Heart right ventricle (tissue), 16 donors: ENCODE results near the gene EEA1. TPM values are rescaled to one million over a fixed set of nuclear protein-coding genes. Genes with fewer than 3 reads are reported as not detected.
A peak's percentile ranks its signal among the peaks of the same experiment; 100 is the strongest.

Experiments
- ATAC-seq, 8 donors: fragments of 200-7000 bp; cut with Tn5 transposase; one replicate each; pipeline ENCODE4 v1.9.1; 2020; ENCODE audit warnings: mild to moderate bottlenecking in 8 of 8, moderate library complexity in 8 of 8, moderate number of reproducible peaks in 1 of 8
- DNase-seq, 2 donors: peaks; one replicate each; pipeline ENCODE4 v3.0.0-alpha.2; 2020
- H3K27ac ChIP-seq, 10 donors: fragments of 200-600 bp; sonication (generic) in 2 of 10; one replicate each; pipeline versions ENCODE4 v1.5.0 to v1.8.0; 2020 to 2022; ENCODE audit warnings: mild to moderate bottlenecking in 3 of 10
- H3K27me3 ChIP-seq, 7 donors: fragments of 200-600 bp; one replicate each; pipeline ENCODE4 v1.8.0; 2021 to 2022; ENCODE audit warnings: mild to moderate bottlenecking in 2 of 7
- H3K36me3 ChIP-seq, 9 donors: fragments of 200-600 bp; sonication (generic) in 1 of 9; one replicate each; pipeline versions ENCODE4 v1.5.0 to v1.8.0; 2020 to 2022; ENCODE audit warnings: mild to moderate bottlenecking in 2 of 9
- H3K4me1 ChIP-seq, 9 donors: fragments of 200-600 bp; sonication (generic) in 1 of 9; one replicate each; pipeline versions ENCODE4 v1.5.0 to v1.8.0; 2020 to 2022; ENCODE audit warnings: mild to moderate bottlenecking in 4 of 9
- H3K4me3 ChIP-seq, 10 donors: fragments of 200-600 bp; sonication (generic) in 2 of 10; one replicate each; pipeline versions ENCODE4 v1.5.0 to v1.8.0; 2020 to 2022; ENCODE audit warnings: mild to moderate bottlenecking in 7 of 10, moderate library complexity in 2 of 10
- H3K9me3 ChIP-seq, 11 donors: fragments of 200-600 bp in 10 of 11; sonication (generic) in 2 of 11; one replicate each; pipeline versions ENCODE4 v1.5.0 to v1.8.0; 2013 to 2022; ENCODE audit warnings: mild to moderate bottlenecking in 2 of 11, control low read depth in 1 of 11, moderate library complexity in 1 of 11
- CTCF ChIP-seq, 9 donors: fragments of 200-600 bp; sonication (generic) in 2 of 9; IDR thresholded peaks; one replicate each; pipeline versions ENCODE4 v1.5.0 to v1.8.0; 2021 to 2022; ENCODE audit warnings: antibody characterized with exemption in 9 of 9, mild to moderate bottlenecking in 5 of 9, moderate library complexity in 1 of 9
- WGBS, 2 donors: extraction: QIAGEN DNeasy Blood & Tissue Kit; methylation state at CpG; one replicate each; pipeline ENCODE4 v1.1.7; 2013; ENCODE audit warnings: inconsistent platforms in 1 of 2; 5-methylcytosine and 5-hydroxymethylcytosine counted together
- intact Hi-C, 10 donors: fragments of 100-400 bp; cut with DNase I; formaldehyde crosslinking; loops; one replicate each; pipeline versions ENCODE4 v1.11.1 to v1.14.2; 2022
- polyA plus RNA-seq, 2 donors: library from polyadenylated mRNA; stranded (reverse); fragments of 200-250 nt; gene quantifications; one replicate each; pipeline ENCODE4 v1.2.3, GENCODE V29; 2013
- total RNA-seq, 10 donors: library from RNA; stranded (reverse); fragmentation: NEBNext Ultra II Directional in 3 of 10; extraction: Animal tissue kit (Norgen Biotek cat#: 25700) in 3 of 10; gene quantifications; one replicate each; pipeline versions ENCODE4 v1.2.1 to v1.2.4, GENCODE V29; 2021 to 2023
- donor health status: Arrhythmogenic right ventricular cardiomyopathy.
- donor health status: ischemic (EF 13 %, LVEDD 7.1; RV severe dilation, severe dysfunction).
- donor health status: healthy with polysubstance abuse.
- donor health status: DM: no; HTN: yes; CAD: no.
- donor health status: DM: no; HTN: no; CAD: no.
- donor health status: ischemic (EF 25% LVEDD 6.9; RV normal size, moderate dysfunction).
- donor health status: ischemic (EF 25% LVEDD 5.7; RV mildly dilated, moderate dysfunction).
- donor health status: healthy.
- donor health status: DM: yes; HTN: yes; CAD: no.
- donor health status: Ischemic cardiomyopathy.
- donor health status: ischemic (EF 35%, LVEDD 5.7; RV mildly dilated, moderate dysfunction).
- donor health status: nonischemic (EF 11% LVEDD 7.7; RV severe dilation, severe dysfunction).
- donor health status: DM: yes; HTN: yes; CAD: no.
- donor health status: PGD.
- donor health status: ischemic (EF 29% LVEDD 5.4; RV normal size, mild dysfunction).
- donor health status: nonischemic (EF 23%, LVEDD 6.1; RV moderate dilation, normal function).

The EEA1 gene
- total and polyA plus RNA-seq, 12 donors, result 2.6 to 41.6 (median 30.5) TPM

GRCh38 chr12:92905811-92906554 is 23.1 kb downstream of the EEA1 start:
- H3K4me3 ChIP-seq, result no peak overlapping the region
- no peak for TF ChIP-seq CTCF (IDR thresholded peaks at IDR 0.05)
- ATAC-seq (no peak), DNase-seq (no peak)
- peaks cover 0 to 19% (median 6%) of the 10 kb centered on the region in 11 donors for H3K9me3 ChIP-seq
- H3K36me3 ChIP-seq, result no peaks in the 10 kb centered on the region
- intact Hi-C loops, result no loop called here
- 80 to 90% methylated on average over 7 of the region's 7 CpGs for WGBS, 2 donors
- H3K27me3 ChIP-seq, result no peaks in the 10 kb centered on the region
- H3K27ac ChIP-seq, result no peak overlapping the region
- peaks cover 0 to 35% (median 5%) of the 10 kb centered on the region in 9 donors for H3K4me1 ChIP-seq

- intact Hi-C loops, result no loop called here
- H3K27ac ChIP-seq, result no peak overlapping the region
- peaks cover 0 to 35% (median 5%) of the 10 kb centered on the region in 9 donors for H3K4me1 ChIP-seq
- no peak for TF ChIP-seq CTCF (IDR thresholded peaks at IDR 0.05)
- no peaks in the 10 kb centered on the region for H3K27me3 ChIP-seq
- H3K4me3 ChIP-seq, result no peak overlapping the region
- ATAC-seq (no peak), DNase-seq (no peak)
- H3K36me3 ChIP-seq, result no peaks in the 10 kb centered on the region
- H3K9me3 ChIP-seq, result peaks cover 0 to 19% (median 6%) of the 10 kb centered on the region in 11 donors
- 83 to 93% methylated on average over 9 of the region's 9 CpGs for WGBS, 2 donors
Measured at GRCh38 chr12:92905258-92905810, 23.8 kb downstream of the EEA1 start.

- H3K27ac ChIP-seq, result peak overlapping the region in 7 of 10 donors; percentile 34 to 86 (median 77)
- ATAC-seq, result no peak
- peaks cover 0 to 4% (median 0%) of the 10 kb centered on the region in 9 donors for H3K36me3 ChIP-seq
- no peaks in the 10 kb centered on the region for H3K27me3 ChIP-seq
- DNase-seq, result no peak
- 82 to 84% methylated on average over 6 of the region's 6 CpGs for WGBS, 2 donors
- H3K9me3 ChIP-seq, result no peaks in the 10 kb centered on the region
- H3K4me1 ChIP-seq, result peaks cover 0 to 53% (median 26%) of the 10 kb centered on the region in 9 donors
- H3K4me3 ChIP-seq, result no peak overlapping the region
- no peak for TF ChIP-seq CTCF (IDR thresholded peaks at IDR 0.05)
- intact Hi-C loops, result no loop called here
Measured at GRCh38 chr12:92900941-92901340, 28.2 kb downstream of the EEA1 start.

GRCh38 chr12:92899386-92900001 is 29.6 kb downstream of the EEA1 start:
- Histone ChIP-seq H3K36me3 (peaks cover 0 to 8% (median 0%) of the 10 kb centered on the region in 9 donors), H3K4me1 (peaks cover 0 to 45% (median 27%) of the 10 kb centered on the region in 9 donors), H3K27ac (peak overlapping the region; percentile 17 to 86 (median 80)), H3K27me3 (no peaks in the 10 kb centered on the region), H3K9me3 (no peaks in the 10 kb centered on the region), H3K4me3 (peak overlapping the region in 2 of 10 donors; percentile 1 to 9)
- 24 to 33% methylated on average over 3 of the region's 3 CpGs for WGBS, 2 donors
- TF ChIP-seq CTCF (IDR thresholded peaks at IDR 0.05), result no peak
- ATAC-seq (peak; percentile 91 to 99 (median 96)), DNase-seq (peak; percentile 39 to 79)
- intact Hi-C loops, result loop anchor here in 1 of 10 donors (2.0 kb wide), 1 partner anchor 77 kb away; no protein-coding TSS in a partner anchor
